Caco-2 (cell line): Measurements from ENCODE around the gene STX1B. TPM values are rescaled to one million over a fixed set of nuclear protein-coding genes. Genes with fewer than 3 reads are reported as not detected.

Experiments
- BruUV-seq: library from RNA; stranded (reverse); fragments of 400-500 nt; replicated peaks from 2 replicates; lab custom pipeline; 2021; lab: Mats Ljungman, UMichigan
- CTCF ChIA-PET: fragments of 300-600 bp; sonication (Branson Sonifier 250); formaldehyde crosslinking; loops from one replicate; lab custom pipeline; 2022; ENCODE audit warnings: antibody characterized with exemption; lab: Charles Lee
- POLR2A ChIA-PET: fragments of 300-600 bp; sonication (Branson Sonifier 250); formaldehyde crosslinking; loops from one replicate; lab custom pipeline; 2022; ENCODE audit warnings: antibody characterized with exemption; lab: Charles Lee
- DNase-seq, 2 experiments: peaks; one replicate each; pipeline versions ENCODE4 v3.0.0 to v3.0.0-alpha.2; 2020 to 2022
- H3K27me3 ChIP-seq: replicated peaks from 2 replicates; pipeline ENCODE4 v1.6.0; 2011; ENCODE audit warnings: low read length; ENCODE audit not compliant: control insufficient read depth, insufficient read depth
- H3K36me3 ChIP-seq: 2 replicates; pipeline ENCODE4 v1.5.1; 2011; ENCODE audit warnings: low read length; ENCODE audit not compliant: control insufficient read depth, insufficient read depth
- H3K4me1 ChIP-seq: fragments of 250-450 bp; sonication (Bioruptor Pico); 2 replicates; pipeline ENCODE4 v1.5.1; 2020; ENCODE audit warnings: mild to moderate bottlenecking
- H3K4me3 ChIP-seq: 2 replicates; pipeline ENCODE4 v1.5.1; 2011; ENCODE audit warnings: low read depth, mild to moderate bottlenecking, control low read depth, low read length
- H3K9me3 ChIP-seq: fragments of 250-450 bp; sonication (Bioruptor Pico); 2 replicates; pipeline ENCODE4 v1.5.1; 2020; ENCODE audit warnings: mild to moderate bottlenecking, moderate library complexity
- H3K27ac Mint-ChIP-seq: one replicate; pipeline ENCODE4 v1.8.0; 2022; ENCODE audit warnings: mixed read lengths; ENCODE audit not compliant: unreplicated experiment
- H3K27me3 Mint-ChIP-seq: one replicate; pipeline ENCODE4 v1.8.0; 2022; ENCODE audit warnings: mixed read lengths; ENCODE audit not compliant: insufficient read depth, unreplicated experiment
- H3K36me3 Mint-ChIP-seq: one replicate; pipeline ENCODE4 v1.8.0; 2022; ENCODE audit warnings: mild to moderate bottlenecking, mixed read lengths; ENCODE audit not compliant: insufficient read depth, unreplicated experiment
- H3K4me1 Mint-ChIP-seq: one replicate; pipeline ENCODE4 v1.8.0; 2022; ENCODE audit warnings: low read depth, mixed read lengths; ENCODE audit not compliant: unreplicated experiment
- H3K4me3 Mint-ChIP-seq: one replicate; pipeline ENCODE4 v1.8.0; 2022; ENCODE audit warnings: mild to moderate bottlenecking, moderate library complexity, mixed read lengths; ENCODE audit not compliant: unreplicated experiment
- H3K9me3 Mint-ChIP-seq: one replicate; pipeline ENCODE4 v1.8.0; 2022; ENCODE audit warnings: mixed read lengths; ENCODE audit not compliant: unreplicated experiment
- intact Hi-C: fragments of 100-400 bp; cut with micrococcal nuclease; formaldehyde crosslinking; loops from one replicate; pipeline ENCODE4 v1.10.0; 2022; ENCODE audit not compliant: unreplicated experiment
- total RNA-seq: library from RNA; stranded (reverse); gene quantifications from 2 replicates; pipeline ENCODE4 v1.2.3, GENCODE V29; 2022
- TF ChIP-seq, protein P1 (sequence below), 2 experiments: fragments of 200-600 bp in 1 of 2; IDR thresholded peaks; 1 replicate in 1 of 2; 2 replicates in 1 of 2; pipeline versions ENCODE4 v1.5.1 to v1.8.0; 2011 to 2022; ENCODE audit warnings: antibody characterized with exemption in 1 of 2, control low read depth in 1 of 2, inconsistent platforms in 1 of 2, low read depth in 1 of 2, low read length in 1 of 2, mild to moderate bottlenecking in 1 of 2, moderate library complexity in 1 of 2; ENCODE audit not compliant: insufficient read depth in 1 of 2, severe bottlenecking in 1 of 2, unreplicated experiment in 1 of 2

STX1B gene
- total RNA-seq, 1 experiment from 2014 or later, result 0.77 TPM

DNA sequence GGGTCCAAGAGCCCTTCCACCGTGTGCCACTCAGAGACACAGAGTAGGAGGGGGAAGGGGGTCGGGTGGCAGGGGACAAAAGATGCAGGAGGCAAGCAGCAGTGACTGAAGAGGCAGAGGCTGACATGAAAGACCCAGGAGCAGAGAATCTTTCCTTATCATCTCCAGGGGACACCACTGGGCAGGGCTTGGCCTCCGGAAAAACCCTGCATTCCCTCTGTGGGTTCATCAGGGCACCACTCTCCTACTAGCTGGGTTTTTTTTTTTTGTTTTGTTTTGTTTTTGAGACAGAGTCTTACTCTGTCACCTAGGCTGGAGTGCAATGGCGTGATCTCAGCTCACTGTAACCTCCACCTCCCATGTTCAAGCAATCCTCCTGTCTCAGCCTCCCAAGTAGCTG is 20.8 kb upstream of the STX1B start:
- no peaks in the 10 kb centered on the region; the same call in 1 of the 2 replicates for H3K36me3 ChIP-seq
- Mint-ChIP-seq H3K27me3 (no peaks in the 10 kb centered on the region), H3K4me1 (no peaks in the 10 kb centered on the region), H3K4me3 (no peak overlapping the region), H3K36me3 (peaks cover 18% of the 10 kb centered on the region), H3K9me3 (no peaks in the 10 kb centered on the region), H3K27ac (no peak overlapping the region)
- CTCF ChIA-PET, result no interaction called here
- no peaks in the 10 kb centered on the region for H3K9me3 ChIP-seq
- H3K4me3 ChIP-seq, result no peak overlapping the region
- BruUV-seq, result no TSS peak
- POLR2A ChIA-PET, result no interaction called here
- no peak for DNase-seq
- no peaks in the 10 kb centered on the region for H3K4me1 ChIP-seq
- intact Hi-C loops, result loop anchor here (5.0 kb wide), 1 partner anchor 111 kb away; no protein-coding TSS in a partner anchor
- TF ChIP-seq, protein P1, sequence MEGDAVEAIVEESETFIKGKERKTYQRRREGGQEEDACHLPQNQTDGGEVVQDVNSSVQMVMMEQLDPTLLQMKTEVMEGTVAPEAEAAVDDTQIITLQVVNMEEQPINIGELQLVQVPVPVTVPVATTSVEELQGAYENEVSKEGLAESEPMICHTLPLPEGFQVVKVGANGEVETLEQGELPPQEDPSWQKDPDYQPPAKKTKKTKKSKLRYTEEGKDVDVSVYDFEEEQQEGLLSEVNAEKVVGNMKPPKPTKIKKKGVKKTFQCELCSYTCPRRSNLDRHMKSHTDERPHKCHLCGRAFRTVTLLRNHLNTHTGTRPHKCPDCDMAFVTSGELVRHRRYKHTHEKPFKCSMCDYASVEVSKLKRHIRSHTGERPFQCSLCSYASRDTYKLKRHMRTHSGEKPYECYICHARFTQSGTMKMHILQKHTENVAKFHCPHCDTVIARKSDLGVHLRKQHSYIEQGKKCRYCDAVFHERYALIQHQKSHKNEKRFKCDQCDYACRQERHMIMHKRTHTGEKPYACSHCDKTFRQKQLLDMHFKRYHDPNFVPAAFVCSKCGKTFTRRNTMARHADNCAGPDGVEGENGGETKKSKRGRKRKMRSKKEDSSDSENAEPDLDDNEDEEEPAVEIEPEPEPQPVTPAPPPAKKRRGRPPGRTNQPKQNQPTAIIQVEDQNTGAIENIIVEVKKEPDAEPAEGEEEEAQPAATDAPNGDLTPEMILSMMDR (IDR thresholded peaks at IDR 0.05; ENCODE audit: insufficient read depth in 1 of 2, low read depth in 1 of 2, low read length in 1 of 2, severe bottlenecking in 1 of 2, unreplicated experiment in 1 of 2), result no peak
- no peaks in the 10 kb centered on the region for H3K27me3 ChIP-seq

GRCh38 chr16:31029272-31029671 is 18.8 kb upstream of the STX1B start:
- intact Hi-C loops, result no loop called here
- no peak overlapping the region for H3K4me3 ChIP-seq
- Mint-ChIP-seq H3K27me3 (no peaks in the 10 kb centered on the region), H3K27ac (no peak overlapping the region), H3K4me1 (peaks cover 6% of the 10 kb centered on the region), H3K36me3 (peaks cover 15% of the 10 kb centered on the region), H3K9me3 (no peaks in the 10 kb centered on the region), H3K4me3 (no peak overlapping the region)
- H3K27me3 ChIP-seq, result no peaks in the 10 kb centered on the region
- DNase-seq, result no peak
- H3K36me3 ChIP-seq, result no peaks in the 10 kb centered on the region
- no TSS peak for BruUV-seq
- TF ChIP-seq, protein P1 (IDR thresholded peaks at IDR 0.05; ENCODE audit: insufficient read depth in 1 of 2, low read depth in 1 of 2, low read length in 1 of 2, severe bottlenecking in 1 of 2, unreplicated experiment in 1 of 2), result no peak
- no peaks in the 10 kb centered on the region for H3K4me1 ChIP-seq
- CTCF ChIA-PET, result no interaction called here
- no peaks in the 10 kb centered on the region for H3K9me3 ChIP-seq
- POLR2A ChIA-PET, result no interaction called here

GRCh38 chr16:31025339-31025738 is 14.9 kb upstream of the STX1B start:
- Mint-ChIP-seq H3K27ac (no peak overlapping the region), H3K4me1 (peaks cover 13% of the 10 kb centered on the region), H3K9me3 (no peaks in the 10 kb centered on the region), H3K27me3 (no peaks in the 10 kb centered on the region), H3K4me3 (no peak overlapping the region), H3K36me3 (no peaks in the 10 kb centered on the region)
- ChIA-PET CTCF (no interaction called here), POLR2A (no interaction called here)
- Histone ChIP-seq H3K4me3 (no peak overlapping the region), H3K4me1 (no peaks in the 10 kb centered on the region), H3K9me3 (no peaks in the 10 kb centered on the region), H3K27me3 (no peaks in the 10 kb centered on the region), H3K36me3 (no peaks in the 10 kb centered on the region)
- intact Hi-C loops, result no loop called here
- no peak for DNase-seq
- BruUV-seq, result no TSS peak
- TF ChIP-seq, protein P1 (IDR thresholded peaks at IDR 0.05; ENCODE audit: insufficient read depth in 1 of 2, low read depth in 1 of 2, low read length in 1 of 2, severe bottlenecking in 1 of 2, unreplicated experiment in 1 of 2), result no peak
